ENCODE measurements around the gene USP49.

Gene USP49

GRCh38 chr6:41874741-41875140 is 20.4 kb downstream of the USP49 start:
- no peak for DNase-seq (ENCODE audit: low read depth in 2 of 2)

- no peak for DNase-seq (ENCODE audit: low read depth in 2 of 2)
Observed at GRCh38 chr6:41872147-41872546, 23.0 kb downstream of the USP49 start.

- DNase-seq (ENCODE audit: low read depth in 2 of 2), result no peak
Observed at GRCh38 chr6:41871691-41872090, 23.5 kb downstream of the USP49 start.

- no peak for DNase-seq (ENCODE audit: low read depth in 2 of 2)
Observed at GRCh38 chr6:41859356-41859755, 35.8 kb downstream of the USP49 start.

GRCh38 chr6:41858703-41859102 is 36.5 kb downstream of the USP49 start:
- DNase-seq (ENCODE audit: low read depth in 2 of 2), result no peak

- DNase-seq (ENCODE audit: low read depth in 2 of 2), result no peak
Observed at GRCh38 chr6:41850861-41851260, 44.3 kb downstream of the USP49 start.

GRCh38 chr6:41846666-41847237 is 48.4 kb downstream of the USP49 start:
- DNase-seq (ENCODE audit: low read depth in 2 of 2), result peak; percentile 84 to 87

- DNase-seq (ENCODE audit: low read depth in 2 of 2), result no peak
Observed at GRCh38 chr6:41843178-41843577, 52.0 kb downstream of the USP49 start.

- DNase-seq (ENCODE audit: low read depth in 2 of 2), result no peak
Observed at GRCh38 chr6:41840326-41840725, 54.8 kb downstream of the USP49 start.

- DNase-seq (ENCODE audit: low read depth in 2 of 2), result peak in 1 of 2 experiments; percentile 2
Observed at GRCh38 chr6:41836660-41837052, 58.5 kb downstream of the USP49 start.

GRCh38 chr6:41836022-41836659 is 59.0 kb downstream of the USP49 start:
- peak in 1 of 2 experiments; percentile 3 for DNase-seq (ENCODE audit: low read depth in 2 of 2)

GRCh38 chr6:41832263-41832662 is 62.9 kb downstream of the USP49 start:
- no peak for DNase-seq (ENCODE audit: low read depth in 2 of 2)

- no peak for DNase-seq (ENCODE audit: low read depth in 2 of 2)
Observed at GRCh38 chr6:41826343-41827022, 68.7 kb downstream of the USP49 start.

GRCh38 chr6:41824571-41825569 is 70.3 kb downstream of the USP49 start:
- DNase-seq (ENCODE audit: low read depth in 2 of 2), result no peak

- DNase-seq (ENCODE audit: low read depth in 2 of 2), result no peak
Observed at GRCh38 chr6:41823178-41823577, 72.0 kb downstream of the USP49 start.

- DNase-seq (ENCODE audit: low read depth in 2 of 2), result no peak
Observed at GRCh38 chr6:41822021-41822420, 73.2 kb downstream of the USP49 start.

GRCh38 chr6:41821266-41821665 is 73.9 kb downstream of the USP49 start:
- no peak for DNase-seq (ENCODE audit: low read depth in 2 of 2)

GRCh38 chr6:41818271-41819054 is 76.7 kb downstream of the USP49 start:
- no peak for DNase-seq (ENCODE audit: low read depth in 2 of 2)

- DNase-seq (ENCODE audit: low read depth in 2 of 2), result no peak
Observed at GRCh38 chr6:41815587-41815986, 79.6 kb downstream of the USP49 start.

- DNase-seq (ENCODE audit: low read depth in 2 of 2), result no peak
Observed at GRCh38 chr6:41814629-41815028, 80.5 kb downstream of the USP49 start.

- DNase-seq (ENCODE audit: low read depth in 2 of 2), result no peak
Observed at GRCh38 chr6:41813956-41814355, 81.2 kb downstream of the USP49 start.
